GM12874 (cell line): ENCODE data around the gene PWWP2B.

Source experiments
- CTCF ChIP-seq: IDR thresholded peaks from 2 replicates; pipeline ENCODE4 v1.5.1; 2011; ENCODE audit warnings: low read depth, mild to moderate bottlenecking, control low read depth, low read length, moderate library complexity; ENCODE audit not compliant: insufficient read depth

The PWWP2B gene

DNA sequence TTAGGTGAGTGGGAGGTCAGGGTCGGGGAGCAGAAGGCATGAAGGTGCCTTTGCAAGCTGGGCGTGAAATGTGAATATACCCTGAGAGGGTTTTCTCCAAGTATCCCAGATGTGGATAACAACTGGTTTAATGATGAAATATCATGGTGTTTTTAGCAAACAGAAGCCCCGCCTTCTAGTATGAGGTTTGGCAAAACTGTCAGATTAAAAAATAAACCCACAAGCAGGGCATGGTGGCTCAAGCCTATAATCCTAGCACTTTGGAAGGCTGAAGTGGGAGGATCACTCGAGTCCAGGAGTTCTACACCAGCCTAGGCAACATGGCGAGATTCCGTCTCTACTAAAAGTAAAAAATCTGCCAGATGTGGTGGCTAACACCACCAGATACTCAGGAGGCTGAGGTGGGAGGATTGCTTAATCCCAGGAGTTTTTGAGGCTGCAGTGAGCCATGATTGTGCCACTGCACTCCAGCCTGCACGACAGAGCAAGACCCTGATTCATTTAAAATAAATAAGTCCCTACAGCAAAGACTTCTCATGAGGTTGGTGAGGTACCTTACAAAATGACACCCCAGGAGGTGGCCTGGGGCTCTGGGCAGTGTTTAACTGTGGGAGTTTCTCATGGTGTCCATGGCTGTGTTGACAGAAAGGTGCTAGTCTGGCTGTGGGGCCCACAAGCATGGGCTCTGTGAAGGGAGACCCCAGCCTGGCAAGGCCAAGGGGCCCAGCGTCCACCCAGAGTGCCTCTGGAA, 6.7 kb upstream of the PWWP2B start:
- no peak for TF ChIP-seq CTCF

GRCh38 chr10:132390921-132391675, 5.9 kb upstream of the PWWP2B start:
- TF ChIP-seq CTCF: no peak

DNA sequence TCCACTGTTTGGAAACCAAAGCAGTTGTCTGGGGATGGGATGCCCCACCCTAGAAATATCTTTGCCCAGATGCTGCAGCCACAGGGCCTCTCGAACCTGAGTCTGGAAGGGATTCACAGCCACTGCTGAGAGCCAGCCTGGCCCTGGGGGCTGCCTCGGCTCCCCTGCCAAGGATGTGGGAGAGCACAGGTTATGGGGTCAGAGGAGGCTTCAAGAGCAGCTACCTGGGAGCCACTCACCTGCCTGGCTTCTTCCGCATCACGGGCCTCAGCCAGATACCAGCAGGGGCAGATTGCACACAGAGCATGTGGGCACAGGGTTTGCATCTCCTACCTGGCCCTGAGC, 5.4 kb upstream of the PWWP2B start:
- TF ChIP-seq CTCF: no peak

- TF ChIP-seq CTCF: no peak
Measured at GRCh38 chr10:132392184-132392800, 4.7 kb upstream of the PWWP2B start.

DNA sequence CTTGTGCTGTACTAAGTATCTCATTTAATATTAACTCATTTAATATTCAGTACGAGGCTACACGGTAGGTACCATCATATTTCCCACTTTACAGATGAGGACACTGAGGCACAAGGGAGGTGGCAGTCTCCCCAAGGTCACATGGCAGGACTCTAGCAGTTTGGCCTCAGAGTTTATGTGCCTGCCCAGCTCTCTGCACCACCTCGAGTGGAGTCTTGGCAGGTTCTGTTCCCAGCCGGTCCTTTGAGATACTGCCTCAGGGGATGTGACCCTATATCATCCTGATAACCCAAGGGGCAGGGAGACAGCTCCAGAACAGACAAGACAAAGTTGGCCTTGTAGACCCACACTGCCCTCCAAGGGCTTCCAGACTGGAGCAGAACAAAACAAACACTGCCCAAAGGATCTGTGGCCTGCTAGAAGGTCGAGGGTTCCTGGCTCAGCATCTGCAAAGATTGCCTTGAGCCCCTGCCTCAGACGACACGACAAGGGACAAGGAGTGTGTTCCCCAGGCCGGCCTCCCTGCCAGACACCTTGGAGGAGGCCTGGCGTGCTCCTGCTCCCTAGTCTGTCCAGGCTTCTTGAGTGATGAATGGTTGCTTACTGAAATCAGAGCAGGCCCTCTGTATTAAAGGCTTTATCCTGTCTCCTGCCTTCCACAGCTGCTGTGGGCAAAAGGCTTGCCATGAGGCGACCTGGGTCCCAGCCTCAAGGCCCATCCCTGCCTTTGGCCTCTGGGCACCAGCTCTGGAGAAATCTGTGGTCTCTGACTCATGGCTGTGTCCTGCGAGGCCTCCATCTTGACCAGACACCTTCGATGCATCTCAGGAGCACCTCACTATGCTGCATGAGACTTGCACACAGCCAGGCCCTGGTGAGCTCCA, 3.9 kb upstream of the PWWP2B start:
- no peak for TF ChIP-seq CTCF

- TF ChIP-seq CTCF: no peak
Measured at GRCh38 chr10:132393695-132394181, 3.3 kb upstream of the PWWP2B start.
